Nephron progenitor cell (in vitro differentiated cells): ENCODE measurements around the gene RBM8A.
A peak's percentile ranks its signal among the peaks of the same experiment; 100 is the strongest.

ENCODE experiments used
- DNase-seq: peaks from one replicate; pipeline ENCODE4 v3.0.0; 2021
- H3K27ac Mint-ChIP-seq: 2 replicates; pipeline ENCODE4 v1.8.0; 2021; ENCODE audit warnings: mild to moderate bottlenecking, moderate library complexity, mixed read lengths
- H3K27me3 Mint-ChIP-seq: 2 replicates; pipeline ENCODE4 v1.8.0; 2021; ENCODE audit warnings: mild to moderate bottlenecking, low read depth, mixed read lengths; ENCODE audit not compliant: poor library complexity
- H3K36me3 Mint-ChIP-seq: 2 replicates; pipeline ENCODE4 v1.8.0; 2021; ENCODE audit warnings: low read depth, mixed read lengths
- H3K4me1 Mint-ChIP-seq: 2 replicates; pipeline ENCODE4 v1.8.0; 2021; ENCODE audit warnings: mixed read lengths
- H3K4me3 Mint-ChIP-seq: 2 replicates; pipeline ENCODE4 v1.8.0; 2021; ENCODE audit warnings: mild to moderate bottlenecking, moderate library complexity, mixed read lengths
- H3K9me3 Mint-ChIP-seq: 2 replicates; pipeline ENCODE4 v1.8.0; 2021; ENCODE audit warnings: mild to moderate bottlenecking, moderate library complexity, mixed read lengths
- CTCF ChIP-seq: fragments of 200-600 bp; sonication (generic); IDR thresholded peaks from 2 replicates; pipeline ENCODE4 v1.5.0; 2021; ENCODE audit warnings: antibody characterized with exemption

Gene RBM8A

GRCh38 chr1:145917595-145917994, 9.7 kb downstream of the RBM8A start:
- H3K4me3 Mint-ChIP-seq = peak overlapping the region; percentile 94
- H3K27me3 Mint-ChIP-seq = no peaks in the 10 kb centered on the region
- H3K27ac Mint-ChIP-seq = peak overlapping the region; percentile 14
- no peaks in the 10 kb centered on the region for H3K9me3 Mint-ChIP-seq
- H3K36me3 Mint-ChIP-seq = peaks cover 49% of the 10 kb centered on the region
- peaks cover 32% of the 10 kb centered on the region for H3K4me1 Mint-ChIP-seq
- no peak for DNase-seq
- TF ChIP-seq CTCF = no peak

GRCh38 chr1:145916745-145917144, 10.5 kb downstream of the RBM8A start:
- H3K27ac Mint-ChIP-seq = no peak overlapping the region
- no peaks in the 10 kb centered on the region for H3K27me3 Mint-ChIP-seq
- H3K4me1 Mint-ChIP-seq = peaks cover 32% of the 10 kb centered on the region
- no peak for DNase-seq
- H3K36me3 Mint-ChIP-seq = peaks cover 46% of the 10 kb centered on the region
- H3K4me3 Mint-ChIP-seq = peak overlapping the region; percentile 94
- H3K9me3 Mint-ChIP-seq = no peaks in the 10 kb centered on the region
- no peak for TF ChIP-seq CTCF

GRCh38 chr1:145912128-145912641, 15.1 kb downstream of the RBM8A start:
- Mint-ChIP-seq H3K27ac (no peak overlapping the region), H3K9me3 (no peaks in the 10 kb centered on the region), H3K36me3 (peaks cover 36% of the 10 kb centered on the region), H3K4me1 (peaks cover 23% of the 10 kb centered on the region), H3K27me3 (no peaks in the 10 kb centered on the region), H3K4me3 (no peak overlapping the region)
- no peak for TF ChIP-seq CTCF
- no peak for DNase-seq

GRCh38 chr1:145908653-145909052, 18.6 kb downstream of the RBM8A start:
- no peak for DNase-seq

GRCh38 chr1:145906954-145907753, 20.1 kb downstream of the RBM8A start:
- peaks cover 35% of the 10 kb centered on the region for H3K4me1 Mint-ChIP-seq
- H3K27ac Mint-ChIP-seq = no peak overlapping the region
- no peak overlapping the region for H3K4me3 Mint-ChIP-seq
- H3K9me3 Mint-ChIP-seq = no peaks in the 10 kb centered on the region
- DNase-seq = no peak
- no peaks in the 10 kb centered on the region for H3K36me3 Mint-ChIP-seq
- no peak for TF ChIP-seq CTCF
- H3K27me3 Mint-ChIP-seq = peaks cover 10% of the 10 kb centered on the region

More at GRCh38 chr1:145908653-145909052, 18.6 kb downstream of the RBM8A start:
- Mint-ChIP-seq H3K27me3 (peaks cover 5% of the 10 kb centered on the region), H3K36me3 (peaks cover 4% of the 10 kb centered on the region), H3K4me1 (peaks cover 24% of the 10 kb centered on the region), H3K9me3 (no peaks in the 10 kb centered on the region), H3K4me3 (no peak overlapping the region), H3K27ac (no peak overlapping the region)
- TF ChIP-seq CTCF = no peak
